ENCODE data around the gene PCDH10.

PCDH10 gene, protein sequence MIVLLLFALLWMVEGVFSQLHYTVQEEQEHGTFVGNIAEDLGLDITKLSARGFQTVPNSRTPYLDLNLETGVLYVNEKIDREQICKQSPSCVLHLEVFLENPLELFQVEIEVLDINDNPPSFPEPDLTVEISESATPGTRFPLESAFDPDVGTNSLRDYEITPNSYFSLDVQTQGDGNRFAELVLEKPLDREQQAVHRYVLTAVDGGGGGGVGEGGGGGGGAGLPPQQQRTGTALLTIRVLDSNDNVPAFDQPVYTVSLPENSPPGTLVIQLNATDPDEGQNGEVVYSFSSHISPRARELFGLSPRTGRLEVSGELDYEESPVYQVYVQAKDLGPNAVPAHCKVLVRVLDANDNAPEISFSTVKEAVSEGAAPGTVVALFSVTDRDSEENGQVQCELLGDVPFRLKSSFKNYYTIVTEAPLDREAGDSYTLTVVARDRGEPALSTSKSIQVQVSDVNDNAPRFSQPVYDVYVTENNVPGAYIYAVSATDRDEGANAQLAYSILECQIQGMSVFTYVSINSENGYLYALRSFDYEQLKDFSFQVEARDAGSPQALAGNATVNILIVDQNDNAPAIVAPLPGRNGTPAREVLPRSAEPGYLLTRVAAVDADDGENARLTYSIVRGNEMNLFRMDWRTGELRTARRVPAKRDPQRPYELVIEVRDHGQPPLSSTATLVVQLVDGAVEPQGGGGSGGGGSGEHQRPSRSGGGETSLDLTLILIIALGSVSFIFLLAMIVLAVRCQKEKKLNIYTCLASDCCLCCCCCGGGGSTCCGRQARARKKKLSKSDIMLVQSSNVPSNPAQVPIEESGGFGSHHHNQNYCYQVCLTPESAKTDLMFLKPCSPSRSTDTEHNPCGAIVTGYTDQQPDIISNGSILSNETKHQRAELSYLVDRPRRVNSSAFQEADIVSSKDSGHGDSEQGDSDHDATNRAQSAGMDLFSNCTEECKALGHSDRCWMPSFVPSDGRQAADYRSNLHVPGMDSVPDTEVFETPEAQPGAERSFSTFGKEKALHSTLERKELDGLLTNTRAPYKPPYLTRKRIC

DNA sequence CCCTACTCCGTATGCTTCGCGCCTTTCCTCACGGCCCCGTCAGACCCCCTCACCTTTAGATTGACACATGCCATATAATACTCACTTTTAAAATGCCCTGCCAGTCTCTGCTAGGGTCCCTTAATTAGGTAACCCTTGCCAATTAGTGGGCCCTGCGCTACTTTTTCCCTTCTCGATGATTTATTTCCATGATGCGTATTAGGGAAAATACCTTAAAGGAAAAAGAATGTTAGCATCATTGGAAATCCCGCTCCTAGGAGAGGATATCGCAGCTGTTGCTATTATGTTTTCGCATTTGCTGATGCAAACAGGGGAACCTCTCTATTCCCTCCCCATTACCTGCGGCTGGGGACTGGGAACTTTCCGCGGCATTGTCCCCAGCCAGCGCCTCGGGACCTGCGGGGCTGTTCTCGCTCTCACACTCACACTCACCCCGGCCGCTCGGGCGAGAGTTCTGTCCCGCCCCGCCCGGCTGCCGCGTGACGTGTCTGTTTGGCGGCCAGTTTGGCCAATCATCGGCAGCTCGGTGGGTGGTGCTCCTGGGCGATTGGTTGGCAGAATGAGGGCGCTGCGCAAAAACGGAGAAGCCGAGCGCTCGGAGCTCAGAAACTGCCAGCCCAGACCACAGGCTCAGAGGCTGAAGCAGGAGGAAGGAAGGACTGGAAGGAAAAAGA is at the start of gene PCDH10:
TSS of gene PCDH10 (plus strand) at position 605 of the 674 bp plus-strand sequence. CDS start 847 bp downstream, outside the sequence.
- DNase-seq, result no peak

DNA sequence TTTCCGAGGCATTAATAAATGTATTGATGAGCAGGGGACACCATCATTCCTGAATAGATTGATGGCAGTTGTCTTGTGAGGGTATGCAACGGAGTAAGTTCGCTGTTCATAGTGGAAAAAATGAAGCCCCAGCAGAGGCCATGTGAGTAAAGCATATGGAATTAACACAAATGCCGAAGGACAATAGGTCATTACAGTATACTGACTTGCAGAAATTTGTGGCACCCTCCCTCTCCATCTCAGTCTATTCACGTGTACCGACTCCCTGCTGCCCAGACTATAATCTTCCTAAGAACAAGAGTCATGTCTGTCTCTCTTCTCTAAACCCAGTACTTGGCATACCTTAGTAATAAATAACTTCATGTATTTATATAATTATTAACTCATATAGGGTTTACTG is 47.1 kb upstream of the PCDH10 start:
- DNase-seq, result no peak

DNA sequence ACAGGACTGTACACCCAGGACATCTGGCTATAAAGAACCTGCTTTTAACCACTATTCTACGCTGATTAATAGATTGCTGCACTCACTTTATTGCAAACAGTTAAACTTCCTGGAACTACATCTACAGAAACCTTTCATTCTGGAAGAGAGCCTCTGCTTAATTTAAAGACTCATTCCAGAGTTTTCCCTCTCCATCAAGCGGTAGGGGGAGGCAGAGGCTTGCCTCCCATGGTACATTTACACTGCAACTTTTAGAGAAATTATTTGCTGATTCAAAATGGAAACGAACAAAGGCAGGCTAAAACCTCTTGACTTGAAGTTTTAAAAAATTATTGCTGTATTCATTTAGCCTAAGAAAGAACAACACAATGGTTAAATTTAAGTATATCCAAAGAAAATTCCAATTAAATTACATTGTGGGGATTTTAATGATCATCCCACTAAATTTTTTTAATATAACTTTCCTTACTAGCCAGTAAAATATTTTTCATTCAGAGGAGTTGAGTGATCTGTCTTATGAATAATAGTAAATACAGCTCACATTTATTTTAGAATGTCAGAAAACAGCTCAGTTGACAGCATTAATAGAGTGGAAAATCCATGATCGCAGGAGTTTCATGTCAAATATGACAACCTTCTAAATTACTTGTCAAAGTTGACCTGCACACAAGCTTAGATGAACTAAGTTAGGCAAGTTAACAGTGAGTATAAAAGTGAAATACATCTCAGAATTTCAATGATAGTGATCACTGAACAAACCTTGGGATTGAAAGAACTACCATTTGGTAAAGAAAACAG is 46.3 kb upstream of the PCDH10 start:
- DNase-seq, result no peak

DNA sequence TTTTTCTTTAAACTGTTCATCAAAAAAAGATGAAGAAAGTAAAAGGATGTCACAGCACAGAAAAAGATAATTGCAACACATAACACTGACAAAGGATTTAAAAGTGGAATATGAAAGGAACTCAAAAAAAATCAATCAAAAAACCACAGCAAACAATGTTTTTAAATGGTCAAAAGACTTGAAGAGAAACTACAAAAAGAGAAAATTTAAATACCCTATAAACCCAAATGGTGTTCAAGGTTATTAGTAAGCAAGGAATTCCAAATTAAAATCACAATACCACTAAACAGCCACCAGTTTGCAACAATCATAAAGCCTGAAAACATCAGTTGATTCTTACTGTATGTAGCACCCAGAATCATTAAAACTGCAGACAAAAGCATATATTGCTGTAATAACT is 36.5 kb upstream of the PCDH10 start:
- DNase-seq, result no peak

DNA sequence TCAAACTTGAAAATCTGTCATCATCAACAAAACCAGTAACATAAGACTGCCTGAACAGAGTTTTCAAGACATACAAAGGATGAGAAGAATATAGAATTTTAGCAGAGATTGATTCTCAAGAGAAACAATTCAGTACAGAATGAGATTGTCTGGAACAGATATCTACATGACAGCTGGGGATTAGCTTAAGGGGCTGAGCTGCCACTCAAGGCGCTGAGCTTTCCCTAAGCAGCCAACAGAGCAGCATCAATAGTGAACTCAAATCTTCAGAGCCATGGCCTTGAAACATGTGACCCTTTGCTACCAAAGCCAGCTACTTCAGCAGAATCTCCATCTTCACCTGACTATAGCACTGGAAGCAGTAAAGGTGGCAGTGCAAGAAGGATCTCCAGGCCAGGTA is 24.3 kb upstream of the PCDH10 start:
- no peak for DNase-seq

DNA sequence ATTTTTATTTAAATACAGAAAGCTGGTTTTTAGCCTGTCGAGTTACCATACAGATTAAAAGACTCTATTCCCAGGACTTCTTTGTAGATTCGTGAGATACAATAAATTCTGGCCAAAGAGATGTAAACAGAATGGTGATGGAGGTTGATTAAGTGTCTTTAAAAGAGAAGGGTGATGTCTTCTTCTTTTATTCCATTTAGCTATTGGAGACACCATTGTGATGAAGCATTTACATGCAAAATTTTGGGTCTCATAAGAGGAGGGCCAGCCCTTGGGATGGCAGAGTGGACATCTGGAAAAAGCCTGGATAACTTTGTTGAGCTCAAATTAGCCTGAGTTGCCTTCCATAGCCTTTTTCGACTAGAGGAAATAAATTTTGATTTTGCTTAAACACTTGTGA is 21.6 kb upstream of the PCDH10 start:
- DNase-seq, result no peak

DNA sequence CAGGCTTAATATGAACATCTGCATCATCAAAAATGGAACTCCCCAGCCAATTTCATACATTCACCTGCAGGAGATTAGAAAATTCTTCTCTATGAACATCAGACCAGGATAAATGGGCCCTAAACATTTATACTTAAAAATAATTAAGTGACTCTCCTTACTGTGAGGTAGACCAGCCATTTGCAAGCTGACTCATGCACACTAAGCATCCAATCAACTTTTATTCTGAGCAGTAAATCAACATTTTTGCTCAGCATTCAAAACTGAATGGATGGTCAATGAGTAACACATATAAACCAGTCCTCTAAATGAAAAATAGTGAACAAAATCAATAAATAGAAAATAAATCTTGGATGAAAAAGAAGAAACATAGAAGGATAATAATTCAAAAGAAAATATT is 19.9 kb upstream of the PCDH10 start:
- no peak for DNase-seq

DNA sequence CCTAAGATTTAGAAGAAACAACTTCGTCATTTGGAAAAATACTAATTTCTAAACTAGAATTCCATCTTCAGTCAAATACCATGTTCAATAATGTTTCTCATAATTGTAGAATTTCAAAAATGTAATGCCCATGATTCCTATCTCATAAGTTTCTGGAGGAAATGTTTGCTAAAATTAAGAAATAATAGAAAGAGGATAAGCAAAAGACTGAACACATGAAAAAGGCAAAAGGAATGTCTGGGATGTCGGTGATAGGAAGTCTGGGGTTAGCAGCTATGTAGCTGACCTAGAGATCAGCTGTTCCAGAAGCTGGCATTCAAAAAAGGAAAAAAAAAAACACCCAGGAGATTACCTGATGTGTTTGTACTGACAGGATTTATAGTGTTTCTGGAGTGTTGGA is 18.9 kb upstream of the PCDH10 start:
- no peak for DNase-seq

DNA sequence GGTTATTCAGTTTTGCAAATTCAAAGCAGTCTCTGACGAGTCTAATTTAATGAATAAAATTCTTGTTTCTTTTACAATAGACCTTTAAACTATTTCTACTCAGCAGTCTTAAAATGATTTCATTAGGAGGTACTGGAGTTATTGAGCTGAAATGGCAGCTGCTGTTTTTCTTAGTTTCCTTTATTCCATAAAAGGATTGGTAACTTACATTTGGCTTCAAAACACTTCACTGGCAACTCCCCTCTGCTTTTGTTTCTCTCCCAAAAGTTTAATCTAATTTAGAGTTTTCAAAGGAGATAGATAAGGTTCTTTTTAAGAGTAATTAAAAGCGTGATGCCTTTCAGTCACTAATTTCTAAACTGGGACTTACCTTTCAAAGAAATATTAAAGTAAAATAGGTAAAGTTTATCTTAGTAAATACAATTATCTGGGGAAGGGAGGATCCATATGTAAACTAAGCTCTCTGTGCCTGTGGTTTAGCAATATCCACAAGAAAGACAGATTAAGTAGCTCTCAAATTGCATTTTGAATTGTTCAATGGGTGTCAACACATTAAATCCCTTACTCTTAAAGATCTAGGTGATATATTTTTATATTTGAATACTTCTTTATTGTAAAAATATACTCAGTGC is 17.1 kb upstream of the PCDH10 start:
- no peak for DNase-seq

DNA sequence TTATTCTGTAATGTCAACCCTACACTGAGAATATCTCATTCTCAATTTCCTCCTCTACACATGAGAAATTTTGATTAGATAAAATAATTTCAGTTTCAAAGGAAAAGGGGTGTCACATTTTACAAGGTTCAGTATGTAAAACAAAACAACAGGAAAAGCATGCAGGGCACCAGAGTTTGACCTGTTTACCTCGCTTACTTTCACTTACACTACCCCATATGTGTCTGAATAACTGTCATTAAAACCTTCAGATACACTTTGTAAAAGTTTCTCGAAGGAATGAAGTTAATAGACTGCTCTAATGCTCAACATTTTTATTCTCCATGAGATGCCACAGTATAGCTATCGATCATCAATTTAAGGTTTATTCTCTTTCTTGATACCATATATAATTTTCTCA is 12.3 kb upstream of the PCDH10 start:
- no peak for DNase-seq

DNA sequence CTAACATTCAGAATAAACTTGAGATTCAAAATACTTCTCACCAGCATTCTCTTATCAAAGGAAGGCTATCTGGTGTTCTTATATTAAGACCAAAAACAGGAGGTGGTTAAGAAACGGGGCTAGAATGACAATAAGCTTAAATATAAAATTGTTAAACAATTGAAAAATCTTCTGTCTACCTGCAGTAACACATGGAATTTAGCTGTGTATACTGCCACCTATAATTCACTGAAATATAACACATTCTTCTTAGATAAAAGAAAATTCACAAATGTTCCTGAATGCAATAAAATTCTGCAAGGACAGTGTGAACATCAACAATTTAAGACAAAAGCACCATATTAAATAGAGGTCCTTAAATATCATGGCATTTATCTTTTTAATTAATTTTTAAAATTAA is 11.5 kb upstream of the PCDH10 start:
- DNase-seq, result no peak

DNA sequence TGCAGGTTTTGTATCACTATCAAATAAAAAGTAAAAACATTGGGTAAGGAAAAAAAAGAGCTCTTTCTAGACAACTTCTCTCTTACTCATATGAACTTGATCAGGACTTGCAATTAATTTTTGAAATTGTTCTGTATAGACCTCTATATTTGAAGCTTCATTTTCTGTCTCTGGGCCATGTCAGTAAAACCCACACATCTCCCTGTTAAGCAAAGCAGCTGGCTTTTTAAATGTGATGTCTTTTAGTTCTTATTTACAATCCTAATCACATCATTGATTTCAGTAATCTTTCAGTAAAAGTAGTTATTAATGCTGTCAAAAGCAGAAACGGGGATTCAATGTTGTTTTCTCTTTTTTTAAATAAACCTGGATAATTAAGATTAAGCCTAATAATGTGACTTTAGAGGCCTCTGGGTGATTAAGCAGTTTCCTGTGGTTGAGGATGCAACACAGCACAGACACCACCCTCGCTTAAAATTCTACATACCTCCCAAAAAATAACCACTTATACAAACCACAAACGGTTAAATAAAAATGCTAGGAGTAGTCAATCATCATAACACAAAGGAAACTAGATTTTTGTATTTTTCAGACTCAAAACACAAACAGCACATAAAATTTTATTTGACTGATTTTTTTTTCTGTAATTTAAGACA is 5.2 kb upstream of the PCDH10 start:
- DNase-seq, result no peak

DNA sequence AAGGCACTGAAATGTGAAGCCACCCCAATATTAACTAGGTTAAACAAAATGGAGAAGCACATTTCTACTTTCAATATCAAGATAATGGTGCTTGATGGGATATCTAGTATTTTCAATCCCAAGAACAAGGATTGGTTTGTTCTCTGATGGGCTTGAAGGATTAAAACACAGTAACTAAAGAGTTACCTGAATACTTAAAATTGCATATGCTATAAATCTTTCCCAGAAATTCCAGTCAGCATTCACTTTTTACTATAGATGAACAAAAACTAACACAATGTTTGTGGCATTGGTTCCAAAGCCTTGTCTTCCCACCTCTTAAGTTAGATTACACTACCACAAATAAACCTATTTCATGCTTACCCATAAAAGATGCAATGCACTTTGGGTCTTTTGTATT is 3.9 kb upstream of the PCDH10 start:
- DNase-seq, result no peak

DNA sequence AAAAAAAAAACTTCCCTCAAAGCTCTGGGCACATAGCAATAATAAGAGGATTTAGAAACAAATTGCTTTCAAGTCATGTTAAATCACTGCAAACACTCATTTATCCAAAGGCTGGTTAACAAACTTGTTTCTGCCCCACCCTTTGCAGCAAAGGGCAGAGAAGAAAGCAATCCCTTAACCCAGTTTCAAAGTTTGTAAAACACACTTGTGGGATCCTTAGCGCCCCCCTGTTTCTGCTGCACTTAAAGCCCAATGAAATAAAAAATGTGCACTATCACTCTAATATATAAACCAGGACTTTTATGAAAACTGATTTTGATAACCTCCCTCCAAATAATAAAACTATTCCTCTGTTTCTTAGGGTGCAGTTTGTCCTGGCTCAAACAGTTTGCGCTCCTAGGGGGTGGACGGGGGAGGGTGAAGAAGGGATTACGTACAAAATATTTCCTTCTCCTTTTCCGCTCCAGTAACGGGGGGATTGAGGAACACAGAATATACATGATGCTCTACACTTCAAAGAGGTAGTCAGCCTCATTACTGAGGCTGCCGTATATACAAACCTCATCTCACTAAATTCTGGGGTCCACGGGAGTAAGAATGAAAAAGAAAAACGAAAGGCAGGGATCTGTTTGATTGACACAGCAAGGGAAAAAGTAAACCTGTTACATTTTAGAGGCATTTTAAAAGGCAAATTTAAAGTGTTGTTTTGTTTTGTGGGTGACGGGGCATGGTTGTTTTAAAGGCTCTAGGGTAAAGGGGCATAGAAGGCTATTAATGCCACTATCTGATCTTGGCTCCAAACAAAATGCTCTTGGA is 3.1 kb upstream of the PCDH10 start:
- DNase-seq, result no peak

DNA sequence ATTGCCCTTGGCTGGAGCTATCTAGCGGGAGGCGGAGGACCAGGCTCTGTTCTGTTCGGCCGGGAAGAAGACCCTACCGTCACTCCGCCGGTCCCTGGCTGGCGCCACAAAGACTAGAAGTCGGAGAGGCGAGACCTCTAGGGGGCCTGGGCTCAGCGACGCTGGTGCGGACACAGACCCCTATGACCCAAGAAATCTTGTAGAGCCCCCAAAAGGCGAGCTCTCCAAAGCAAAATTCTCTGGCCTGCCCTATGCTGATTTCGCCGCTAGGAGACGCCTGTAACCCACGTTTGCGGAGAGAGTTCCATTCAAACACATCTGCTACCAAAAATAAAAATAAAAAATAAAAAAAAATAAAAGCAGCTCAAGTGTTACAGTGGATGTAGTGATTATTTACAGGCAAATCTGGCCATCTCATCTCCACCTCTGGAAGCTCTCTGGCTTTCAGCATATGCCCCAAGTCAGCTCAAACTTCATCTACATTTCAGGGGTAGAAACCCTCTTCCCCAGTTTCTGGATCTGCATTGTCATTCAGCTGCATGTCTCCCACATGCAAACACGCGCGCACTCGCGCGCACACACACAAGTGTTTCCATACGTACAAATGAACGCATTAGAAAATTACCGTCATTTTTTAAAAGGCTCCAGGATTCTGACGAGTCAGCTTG is 2.4 kb upstream of the PCDH10 start:
- no peak for DNase-seq

DNA sequence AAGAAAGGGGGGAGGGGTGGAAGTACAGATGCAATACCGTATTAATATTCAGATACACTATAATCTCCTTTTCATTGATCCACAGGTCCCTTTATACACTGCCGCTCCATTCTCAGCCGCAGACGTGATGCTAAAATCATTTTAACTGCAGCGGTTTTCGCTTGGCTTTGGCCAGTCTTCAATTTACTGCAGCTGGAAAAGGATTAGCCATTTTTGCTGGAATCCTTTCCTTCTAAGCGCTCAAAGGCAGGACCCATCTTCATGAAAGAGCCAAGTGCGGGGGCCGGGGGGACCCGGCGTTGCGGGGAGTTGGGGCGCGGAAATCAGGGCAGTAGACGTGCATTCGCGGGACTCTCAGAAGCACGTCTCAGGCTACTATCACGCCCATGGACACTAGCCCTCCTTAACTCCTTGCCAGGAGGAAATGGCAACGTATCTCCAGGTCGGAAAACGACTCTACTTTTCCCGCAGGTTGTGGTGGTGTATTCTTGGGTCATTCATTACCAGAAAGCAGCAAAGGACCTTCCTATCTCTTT is 1.7 kb upstream of the PCDH10 start:
- no peak for DNase-seq

DNA sequence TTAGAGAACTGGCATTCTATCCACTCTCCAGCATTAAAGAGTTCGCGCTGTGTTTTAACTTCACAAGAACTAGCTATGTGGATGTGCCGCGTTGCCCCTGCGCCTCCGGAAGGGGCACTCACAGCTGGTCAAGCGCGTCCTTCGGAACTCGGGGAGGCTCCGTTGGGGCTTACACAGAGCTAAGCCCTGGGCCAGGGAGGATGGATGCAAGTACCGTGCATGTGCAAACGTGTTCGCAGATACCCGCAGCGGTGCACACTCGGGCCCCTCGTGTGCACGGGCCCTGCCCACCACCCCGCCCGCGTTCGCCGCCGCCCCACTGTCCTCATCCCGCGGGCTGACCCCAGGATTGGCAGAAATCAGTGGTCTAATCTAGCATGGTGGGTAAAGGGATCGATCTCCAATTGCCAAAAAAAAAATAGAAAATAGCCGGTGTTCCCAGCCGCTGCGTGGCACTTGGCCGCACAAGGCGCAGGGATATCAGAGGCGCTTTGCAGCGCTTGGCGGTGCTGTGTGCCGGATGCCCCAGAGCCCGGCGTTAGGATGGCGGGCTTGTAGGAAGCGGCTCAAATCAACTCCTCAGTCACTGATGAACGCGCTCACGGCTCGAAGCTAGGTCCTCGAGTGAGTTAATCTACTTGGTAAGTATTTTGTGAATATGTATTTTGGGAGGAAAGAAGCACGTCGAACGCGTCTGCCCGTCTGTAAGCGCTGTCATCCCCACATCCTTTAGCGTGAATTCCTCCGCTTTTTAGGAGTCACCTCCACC is 989 bp upstream of the PCDH10 start:
- no peak for DNase-seq

DNA sequence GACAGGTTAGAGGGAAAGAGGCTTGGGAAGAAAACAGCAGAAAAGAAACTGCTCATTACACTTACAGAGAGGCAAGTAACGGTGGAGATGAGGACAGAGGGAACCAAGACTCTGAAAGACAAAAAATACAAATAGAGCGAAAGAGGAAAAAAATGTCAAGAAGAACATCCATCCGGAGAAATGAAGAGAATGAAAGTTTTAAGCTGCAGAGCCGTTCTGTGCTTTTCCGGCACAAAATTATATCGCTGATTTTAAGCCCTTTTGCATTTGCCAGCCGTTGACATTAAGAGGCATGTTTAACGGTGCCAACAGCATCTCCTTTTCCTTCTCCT is 236 bp downstream of the PCDH10 start:
- DNase-seq, result no peak

DNA sequence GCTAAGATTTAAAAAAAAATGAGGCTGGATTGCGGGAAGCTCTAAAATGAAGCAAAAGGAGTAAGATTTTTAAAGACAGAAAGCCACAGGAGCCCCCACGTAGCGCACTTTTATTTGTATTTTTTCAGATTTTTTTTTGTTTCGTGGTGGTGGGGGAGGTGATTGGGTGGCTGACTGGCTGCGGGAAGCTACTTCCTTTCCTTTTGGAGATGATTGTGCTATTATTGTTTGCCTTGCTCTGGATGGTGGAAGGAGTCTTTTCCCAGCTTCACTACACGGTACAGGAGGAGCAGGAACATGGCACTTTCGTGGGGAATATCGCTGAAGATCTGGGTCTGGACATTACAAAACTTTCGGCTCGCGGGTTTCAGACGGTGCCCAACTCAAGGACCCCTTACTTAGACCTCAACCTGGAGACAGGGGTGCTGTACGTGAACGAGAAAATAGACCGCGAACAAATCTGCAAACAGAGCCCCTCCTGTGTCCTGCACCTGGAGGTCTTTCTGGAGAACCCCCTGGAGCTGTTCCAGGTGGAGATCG is 908 bp downstream of the PCDH10 start:
- no peak for DNase-seq
